ENCODE measurements around the gene PIM1. TPM values are rescaled to one million over a fixed set of nuclear protein-coding genes. Genes with fewer than 3 reads are reported as not detected.

PIM1 gene
- total RNA-seq, 6 experiments from 2014 or later = 5.1 to 45.2 (median 13.0) TPM

- DNase-seq (no peak), ATAC-seq (no peak)
- Histone ChIP-seq H3K27me3 (no peaks in the 10 kb centered on the region), H3K9me3 (no peaks in the 10 kb centered on the region), H3K4me1 (peaks cover 0 to 14% (median 6%) of the 10 kb centered on the region in 4 donors), H3K4me3 (no peak overlapping the region), H3K27ac (no peak overlapping the region), H3K36me3 (no peaks in the 10 kb centered on the region)
- TF ChIP-seq POLR2A (IDR thresholded peaks at IDR 0.05) = no peak
- no peak for TF ChIP-seq CTCF (IDR thresholded peaks at IDR 0.05)
- intact Hi-C loops (cut with DNase I) = loop anchor here in 1 of 2 donors (10.0 kb wide), 1 partner anchor 181 kb away; no protein-coding TSS in a partner anchor
- 66% methylated on average over 13 of the region's 13 CpGs for WGBS (ENCODE audit: insufficient coverage, low coverage, low lambda C conversion rate, missing lambda C conversion rate)
Measured at GRCh38 chr6:37205175-37205996, 35.4 kb downstream of the PIM1 start.

- no peak overlapping the region for H3K27ac ChIP-seq
- 86% methylated on average over 4 of the region's 4 CpGs for WGBS (ENCODE audit: insufficient coverage, low coverage, low lambda C conversion rate, missing lambda C conversion rate)
- ATAC-seq (no peak), DNase-seq (no peak)
- no peak for TF ChIP-seq CTCF (IDR thresholded peaks at IDR 0.05)
- no peak for TF ChIP-seq POLR2A (IDR thresholded peaks at IDR 0.05)
- no peaks in the 10 kb centered on the region for H3K36me3 ChIP-seq
- H3K9me3 ChIP-seq = no peaks in the 10 kb centered on the region
- no peaks in the 10 kb centered on the region for H3K27me3 ChIP-seq
- peaks cover 0 to 14% (median 6%) of the 10 kb centered on the region in 4 donors for H3K4me1 ChIP-seq
- H3K4me3 ChIP-seq = no peak overlapping the region
- intact Hi-C loops (cut with DNase I) = loop anchor here in 1 of 2 donors (10.0 kb wide), 1 partner anchor 181 kb away; no protein-coding TSS in a partner anchor
Measured at GRCh38 chr6:37205997-37206340, 36.0 kb downstream of the PIM1 start.

- no peaks in the 10 kb centered on the region for H3K27me3 ChIP-seq
- ATAC-seq = no peak
- H3K36me3 ChIP-seq = no peaks in the 10 kb centered on the region
- intact Hi-C loops (cut with DNase I) = loop anchor here in 1 of 2 donors (10.0 kb wide), 1 partner anchor 182 kb away; no protein-coding TSS in a partner anchor
- no peak for TF ChIP-seq POLR2A (IDR thresholded peaks at IDR 0.05)
- no peak for TF ChIP-seq CTCF (IDR thresholded peaks at IDR 0.05)
- WGBS (ENCODE audit: insufficient coverage, low coverage, low lambda C conversion rate, missing lambda C conversion rate) = 70% methylated on average over 3 of the region's 9 CpGs
- no peaks in the 10 kb centered on the region for H3K9me3 ChIP-seq
- H3K27ac ChIP-seq = no peak overlapping the region
- H3K4me1 ChIP-seq = peaks cover 0 to 14% (median 6%) of the 10 kb centered on the region in 4 donors
- no peak for DNase-seq
- no peak overlapping the region for H3K4me3 ChIP-seq
Measured at GRCh38 chr6:37206622-37207021, 36.7 kb downstream of the PIM1 start.

- Histone ChIP-seq H3K4me3 (no peak overlapping the region), H3K27me3 (no peaks in the 10 kb centered on the region), H3K9me3 (no peaks in the 10 kb centered on the region), H3K27ac (no peak overlapping the region), H3K4me1 (peaks cover 0 to 14% (median 6%) of the 10 kb centered on the region in 4 donors), H3K36me3 (no peaks in the 10 kb centered on the region)
- intact Hi-C loops (cut with DNase I) = loop anchor here in 1 of 2 donors (10.0 kb wide), 1 partner anchor 183 kb away; no protein-coding TSS in a partner anchor
- DNase-seq (peak; percentile 87 to 89 (median 88)), ATAC-seq (peak; percentile 83 to 92 (median 90))
- TF ChIP-seq POLR2A (IDR thresholded peaks at IDR 0.05) = no peak
- TF ChIP-seq CTCF (IDR thresholded peaks at IDR 0.05) = peak; percentile 77 to 90 (median 81)
- 44% methylated on average over 6 of the region's 7 CpGs for WGBS (ENCODE audit: insufficient coverage, low coverage, low lambda C conversion rate, missing lambda C conversion rate)
Measured at GRCh38 chr6:37207903-37208456, 38.0 kb downstream of the PIM1 start.

Measured in right lobe of liver (tissue), 6 donors.